Thymus (tissue), 11 donors: ENCODE measurements around the gene TMEM238. TPM values are rescaled to one million over a fixed set of nuclear protein-coding genes. Genes with fewer than 3 reads are reported as not detected.
"Not testable (repeated sequence)": the region's sequence is repeated elsewhere in the genome, so short reads cannot be mapped to it uniquely, and the experiment has no call there.

ENCODE experiments used
- DNase-seq, 9 donors: peaks; one replicate each; pipeline ENCODE4 v3.0.0-alpha.2; 2013; ENCODE audit warnings: low spot score in 9 of 9, low read depth in 6 of 9, missing footprints in 1 of 9
- H3K27ac ChIP-seq, 2 donors: one replicate each; pipeline ENCODE4 v1.5.1; 2013; ENCODE audit warnings: control low read depth in 1 of 2, low read depth in 1 of 2, low read length in 1 of 2, mild to moderate bottlenecking in 1 of 2, moderate library complexity in 1 of 2
- H3K27me3 ChIP-seq, 2 donors: one replicate each; pipeline ENCODE4 v1.5.1; 2013; ENCODE audit warnings: low read length in 1 of 2; ENCODE audit not compliant: control insufficient read depth in 2 of 2, insufficient read depth in 1 of 2
- H3K36me3 ChIP-seq, 2 donors: one replicate each; pipeline ENCODE4 v1.5.1; 2013; ENCODE audit warnings: low read length in 1 of 2, mild to moderate bottlenecking in 1 of 2, moderate library complexity in 1 of 2; ENCODE audit not compliant: control insufficient read depth in 2 of 2, insufficient read depth in 2 of 2
- H3K4me1 ChIP-seq, 2 donors: one replicate each; pipeline ENCODE4 v1.5.1; 2013; ENCODE audit warnings: low read length in 2 of 2; ENCODE audit not compliant: control insufficient read depth in 2 of 2, insufficient read depth in 2 of 2
- H3K4me3 ChIP-seq, 2 donors: one replicate each; pipeline ENCODE4 v1.5.1; 2013; ENCODE audit warnings: low read length in 2 of 2, control low read depth in 1 of 2, mild to moderate bottlenecking in 1 of 2
- H3K9me3 ChIP-seq, 2 donors: one replicate each; pipeline ENCODE4 v1.5.1; 2013; ENCODE audit warnings: low read length in 1 of 2, mild to moderate bottlenecking in 1 of 2; ENCODE audit not compliant: control insufficient read depth in 2 of 2, insufficient read depth in 1 of 2
- WGBS: extraction: QIAGEN DNeasy Blood & Tissue Kit; methylation state at CpG from one replicate; pipeline ENCODE4 v1.1.7; 2013; 5-methylcytosine and 5-hydroxymethylcytosine counted together
- polyA plus RNA-seq: library from polyadenylated mRNA; stranded (reverse); fragments of 200-250 nt; gene quantifications from one replicate; pipeline ENCODE4 v1.2.3, GENCODE V29; 2013
- total RNA-seq: library from RNA; stranded (reverse); fragments of 120-200 nt; gene quantifications from one replicate; pipeline ENCODE4 v1.2.4, GENCODE V29; 2013
- donor health status: healthy.

TMEM238 gene
- total and polyA plus RNA-seq, 2 donors, result 0.23 to 2.5 TPM

DNA sequence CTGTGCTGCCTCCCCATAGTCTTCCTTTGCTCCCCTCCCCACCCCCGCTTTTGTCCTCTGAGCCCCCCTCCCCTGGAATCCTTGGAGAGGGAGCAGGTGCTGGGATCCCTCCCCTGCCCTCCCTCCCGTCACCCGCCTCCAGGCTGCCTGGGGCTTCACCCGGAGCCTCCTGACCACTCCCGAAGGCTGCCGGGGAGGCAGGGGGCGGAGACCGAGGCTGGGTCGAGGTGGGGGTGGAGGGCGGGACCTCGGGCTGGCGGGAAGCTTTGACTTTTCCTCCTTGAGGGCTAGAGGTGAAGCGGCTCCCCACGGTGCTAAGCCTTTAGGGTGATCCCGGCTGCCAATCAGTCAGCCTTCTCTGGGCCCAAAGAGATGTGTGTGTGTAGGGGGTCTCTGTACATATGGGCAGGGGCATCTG, 42.9 kb downstream of the TMEM238 start:
- H3K4me1 ChIP-seq, result peaks cover 11 to 26% of the 10 kb centered on the region in 2 donors
- WGBS, result 2% methylated on average over 15 of the region's 15 CpGs

DNA sequence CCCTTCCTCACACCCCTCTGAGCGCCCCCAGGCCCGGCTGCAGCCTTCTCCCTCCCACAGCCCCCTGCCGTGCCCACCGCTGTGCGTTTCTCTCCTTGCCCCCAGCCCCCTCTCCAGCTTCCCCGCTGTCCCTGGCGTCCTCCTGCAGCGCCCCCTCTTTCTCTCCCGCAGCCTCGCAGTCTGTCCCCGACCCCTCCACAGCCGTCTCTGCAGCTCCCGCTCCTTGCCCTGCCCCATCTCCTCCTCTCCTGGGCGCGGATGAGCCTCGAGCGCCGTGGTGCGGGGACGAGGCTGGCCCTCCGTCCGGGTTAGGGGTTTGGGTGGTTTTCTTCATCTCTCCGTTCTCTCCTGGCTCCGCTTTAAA, 43.3 kb downstream of the TMEM238 start:
- Histone ChIP-seq H3K4me1 (peaks cover 11 to 26% of the 10 kb centered on the region in 2 donors), H3K36me3 (peaks cover 19 to 41% of the 10 kb centered on the region in 2 donors), H3K9me3 (peaks cover 0 to 2% of the 10 kb centered on the region in 2 donors), H3K4me3 (peak overlapping the region; percentile 64 to 70), H3K27me3 (peaks cover 0 to 4% of the 10 kb centered on the region in 2 donors), H3K27ac (peak overlapping the region; percentile 84 to 88)
- DNase-seq, result peak in 4 of 9 donors; percentile 26 to 62 (median 36)
- 2% methylated on average over 24 of the region's 24 CpGs for WGBS

More for the DNA sequence above, 42.9 kb downstream of the TMEM238 start:
- Histone ChIP-seq H3K4me3 (peak overlapping the region; percentile 64 to 70), H3K36me3 (peaks cover 20 to 46% of the 10 kb centered on the region in 2 donors), H3K9me3 (peaks cover 0 to 2% of the 10 kb centered on the region in 2 donors), H3K27ac (peak overlapping the region in 1 of 2 donors; percentile 88), H3K27me3 (peaks cover 0 to 4% of the 10 kb centered on the region in 2 donors)
- DNase-seq, result peak in 7 of 9 donors; percentile 26 to 75 (median 65)

DNA sequence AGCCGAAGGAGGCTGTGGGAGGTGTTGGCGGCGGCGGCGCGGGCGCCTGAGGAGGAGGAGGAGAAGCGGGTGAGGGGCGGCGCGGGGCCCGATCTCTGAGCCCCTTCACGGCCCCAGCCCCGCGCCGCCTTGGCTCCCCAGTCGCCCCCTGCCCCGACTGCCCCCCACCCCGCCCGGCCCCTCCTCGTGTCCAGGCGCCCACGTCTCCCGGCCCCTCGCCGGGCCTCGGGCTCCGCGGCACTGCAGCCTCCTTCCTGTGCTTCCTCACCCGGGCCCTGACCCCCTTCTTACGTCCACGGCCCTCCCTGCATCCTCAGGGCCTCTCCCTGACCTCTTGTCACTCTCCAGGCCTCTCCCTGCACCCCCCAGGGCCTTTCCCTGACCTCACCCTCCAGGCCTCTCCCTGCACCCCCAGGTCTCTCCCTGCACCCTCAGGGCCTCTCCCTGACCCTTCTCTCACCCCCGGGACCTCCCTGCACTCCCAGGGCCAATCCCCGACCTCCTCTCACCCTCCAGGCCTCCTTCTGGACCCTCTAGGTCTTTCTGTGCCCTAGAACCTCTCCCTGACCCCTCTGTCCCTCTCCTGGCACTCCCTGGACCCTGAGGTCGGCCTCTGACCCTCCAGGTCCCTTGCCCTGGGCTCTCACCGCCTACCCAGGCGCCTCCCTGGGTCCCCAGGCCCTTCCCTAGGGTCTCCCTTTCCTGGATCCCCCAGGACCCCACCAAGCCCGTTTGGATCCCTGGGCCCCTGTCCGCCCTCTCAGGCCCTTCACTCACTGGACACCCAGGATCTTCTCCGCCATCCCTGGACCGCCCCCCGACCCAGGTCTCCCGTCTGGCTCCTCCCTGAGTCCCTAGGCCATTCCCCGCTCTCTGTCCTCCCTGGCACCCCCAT, 44.0 kb downstream of the TMEM238 start:
- 6% methylated on average over 42 of the region's 44 CpGs for WGBS
- DNase-seq, result peak in 2 of 9 donors; percentile 15 to 18
- peak overlapping the region; percentile 64 to 70 for H3K4me3 ChIP-seq
- peaks cover 0 to 2% of the 10 kb centered on the region in 2 donors for H3K9me3 ChIP-seq
- H3K4me1 ChIP-seq, result peaks cover 11 to 26% of the 10 kb centered on the region in 2 donors
- H3K27ac ChIP-seq, result peak overlapping the region; percentile 84 to 88
- peaks cover 19 to 36% of the 10 kb centered on the region in 2 donors for H3K36me3 ChIP-seq
- peaks cover 0 to 4% of the 10 kb centered on the region in 2 donors for H3K27me3 ChIP-seq

DNA sequence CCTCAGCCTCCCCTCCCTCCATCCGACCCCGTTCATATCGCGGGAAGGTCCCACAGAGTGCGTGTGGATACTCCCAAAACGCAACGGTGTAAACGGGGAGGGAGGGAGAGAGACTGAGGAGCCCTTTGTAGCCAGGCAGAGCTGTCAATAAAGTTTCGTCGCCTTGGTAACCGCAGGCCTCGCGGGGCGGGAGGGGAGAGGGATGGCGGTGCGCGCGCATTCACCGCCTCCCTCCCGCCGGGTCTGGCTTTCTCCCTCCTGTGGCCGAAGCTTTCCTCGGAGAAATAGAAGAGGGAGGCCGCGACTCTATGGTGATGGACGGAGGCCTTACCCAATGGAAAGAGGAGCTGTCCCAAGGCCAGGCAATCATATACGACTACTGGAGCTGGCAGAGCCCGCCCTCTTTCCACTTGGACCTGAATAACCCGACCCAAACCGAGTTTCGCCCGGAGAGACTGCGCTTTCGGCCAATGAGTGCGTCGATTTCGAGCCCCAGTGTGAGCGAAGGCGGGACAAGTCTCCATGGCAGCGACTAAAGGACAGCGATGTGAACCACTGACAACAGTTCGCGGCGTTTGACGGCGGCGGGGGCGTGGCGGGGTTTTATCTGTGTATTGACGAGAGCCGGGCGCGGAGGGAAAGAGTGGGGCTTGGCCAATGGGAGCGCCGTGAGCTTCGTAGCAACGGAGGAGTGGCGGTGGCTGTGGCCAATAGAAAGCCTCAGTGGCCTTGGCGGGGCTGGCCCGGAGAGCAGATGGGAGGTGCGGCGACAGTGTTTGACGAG, 44.8 kb downstream of the TMEM238 start, which contains the start of gene KMT5C:
TSS of gene KMT5C (plus strand) at position 772 of the 784 bp plus-strand sequence. CDS start 2,061 bp downstream, outside the sequence.
- H3K4me1 ChIP-seq, result peaks cover 11 to 26% of the 10 kb centered on the region in 2 donors
- peak; percentile 100 for DNase-seq
- peaks cover 0 to 4% of the 10 kb centered on the region in 2 donors for H3K27me3 ChIP-seq
- peaks cover 0 to 2% of the 10 kb centered on the region in 2 donors for H3K9me3 ChIP-seq
- peak within 1 kb of the TSS; percentile 95 to 97 for H3K27ac ChIP-seq
- H3K36me3 ChIP-seq, result peaks cover 19 to 27% of the 10 kb centered on the region in 2 donors
- under 1% methylated on average over 63 of the region's 63 CpGs for WGBS
- H3K4me3 ChIP-seq, result peak within 1 kb of the TSS; percentile 64 to 70

DNA sequence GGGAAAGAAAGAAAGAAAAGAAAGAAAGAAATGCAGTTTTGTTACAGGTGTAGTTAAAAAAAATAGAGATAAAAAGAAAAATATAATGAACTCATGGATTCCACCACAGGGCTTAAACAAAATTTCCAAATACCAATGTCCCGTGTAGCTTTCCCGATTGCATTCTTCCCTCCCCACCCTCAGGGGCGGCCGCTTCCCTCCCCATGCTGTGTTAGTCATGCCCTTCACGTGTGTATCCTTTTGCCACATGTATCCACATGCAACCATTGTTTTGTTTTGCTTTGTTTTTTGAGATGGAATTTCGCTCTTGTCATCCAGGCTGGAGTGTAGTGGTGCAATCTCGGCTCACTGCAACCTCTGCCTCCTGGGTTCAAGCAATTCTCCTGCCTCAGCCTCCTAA, 48.0 kb downstream of the TMEM238 start:
- 92% methylated on average over 7 of the region's 7 CpGs for WGBS
- H3K4me3 ChIP-seq, result no peak overlapping the region
- H3K27me3 ChIP-seq, result peaks cover 0 to 4% of the 10 kb centered on the region in 2 donors
- H3K4me1 ChIP-seq, result peaks cover 5 to 20% of the 10 kb centered on the region in 2 donors
- no peaks in the 10 kb centered on the region for H3K36me3 ChIP-seq
- DNase-seq, result no peak
- H3K27ac ChIP-seq, result no peak overlapping the region
- peaks cover 0 to 2% of the 10 kb centered on the region in 2 donors for H3K9me3 ChIP-seq

DNA sequence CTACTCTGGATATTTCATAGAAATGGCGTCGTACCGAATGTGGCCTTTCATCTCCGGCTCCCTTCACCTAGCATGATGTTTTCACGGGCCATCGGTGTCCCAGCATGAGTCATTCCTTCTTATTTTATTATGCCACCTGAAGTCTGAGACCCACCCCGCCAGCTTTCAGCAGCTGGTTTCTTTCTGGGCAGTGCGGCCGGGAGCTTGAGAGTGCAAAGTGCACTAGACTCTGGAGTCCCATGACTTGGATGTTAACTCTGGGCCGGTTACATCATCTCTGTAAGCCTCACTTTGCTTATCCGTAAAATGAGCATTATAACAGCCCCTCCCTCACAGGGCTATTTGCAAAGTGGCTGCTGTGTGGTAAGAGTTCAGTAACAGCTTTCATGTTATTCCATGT, 50.2 kb downstream of the TMEM238 start:
- no peaks in the 10 kb centered on the region for H3K36me3 ChIP-seq
- no peak for DNase-seq
- peaks cover 0 to 4% of the 10 kb centered on the region in 2 donors for H3K27me3 ChIP-seq
- H3K4me3 ChIP-seq, result no peak overlapping the region
- no peak overlapping the region for H3K27ac ChIP-seq
- H3K9me3 ChIP-seq, result no peaks in the 10 kb centered on the region
- H3K4me1 ChIP-seq, result peaks cover 0 to 8% of the 10 kb centered on the region in 2 donors
- 95% methylated on average over 11 of the region's 11 CpGs for WGBS

DNA sequence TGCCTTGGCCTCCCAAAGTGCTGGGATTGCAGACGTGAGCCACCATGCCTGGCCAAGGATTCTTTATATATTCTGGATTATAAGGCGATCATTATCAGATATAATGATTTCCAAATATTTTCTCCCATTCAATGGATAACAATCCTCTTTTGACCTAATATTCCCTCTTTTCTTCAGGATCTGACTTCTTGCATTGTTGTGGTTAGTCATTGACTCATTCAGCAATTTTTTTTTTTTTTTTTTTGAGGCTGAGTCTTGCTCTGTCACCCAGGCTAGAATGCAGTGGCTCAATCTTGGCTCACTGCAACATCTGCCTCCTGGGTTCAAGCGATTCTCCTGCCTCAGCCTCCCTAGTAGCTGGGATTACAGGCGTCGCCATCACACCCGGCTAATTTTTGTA, 54.3 kb downstream of the TMEM238 start:
- H3K4me3 ChIP-seq, H3K4me1 ChIP-seq, DNase-seq, H3K9me3 ChIP-seq, H3K36me3 ChIP-seq, H3K27ac ChIP-seq, H3K27me3 ChIP-seq: not testable (repeated sequence)
- 97% methylated on average over 6 of the region's 6 CpGs for WGBS
